Measurements from ENCODE around the gene TADA3. TPM values are rescaled to one million over a fixed set of nuclear protein-coding genes. Genes with fewer than 3 reads are reported as not detected.
A peak's percentile ranks its signal among the peaks of the same experiment; 100 is the strongest.

Gene TADA3
- total RNA-seq, 1 donor from 2014 or later = 47.7 TPM

GRCh38 chr3:9770276-9770812 lies 21.9 kb downstream of the TADA3 start:
- DNase-seq (peak; percentile 94), ATAC-seq (ENCODE audit: poor library complexity) (peak; percentile 55)
- intact Hi-C loops (cut with DNase I) = no loop called here

DNA sequence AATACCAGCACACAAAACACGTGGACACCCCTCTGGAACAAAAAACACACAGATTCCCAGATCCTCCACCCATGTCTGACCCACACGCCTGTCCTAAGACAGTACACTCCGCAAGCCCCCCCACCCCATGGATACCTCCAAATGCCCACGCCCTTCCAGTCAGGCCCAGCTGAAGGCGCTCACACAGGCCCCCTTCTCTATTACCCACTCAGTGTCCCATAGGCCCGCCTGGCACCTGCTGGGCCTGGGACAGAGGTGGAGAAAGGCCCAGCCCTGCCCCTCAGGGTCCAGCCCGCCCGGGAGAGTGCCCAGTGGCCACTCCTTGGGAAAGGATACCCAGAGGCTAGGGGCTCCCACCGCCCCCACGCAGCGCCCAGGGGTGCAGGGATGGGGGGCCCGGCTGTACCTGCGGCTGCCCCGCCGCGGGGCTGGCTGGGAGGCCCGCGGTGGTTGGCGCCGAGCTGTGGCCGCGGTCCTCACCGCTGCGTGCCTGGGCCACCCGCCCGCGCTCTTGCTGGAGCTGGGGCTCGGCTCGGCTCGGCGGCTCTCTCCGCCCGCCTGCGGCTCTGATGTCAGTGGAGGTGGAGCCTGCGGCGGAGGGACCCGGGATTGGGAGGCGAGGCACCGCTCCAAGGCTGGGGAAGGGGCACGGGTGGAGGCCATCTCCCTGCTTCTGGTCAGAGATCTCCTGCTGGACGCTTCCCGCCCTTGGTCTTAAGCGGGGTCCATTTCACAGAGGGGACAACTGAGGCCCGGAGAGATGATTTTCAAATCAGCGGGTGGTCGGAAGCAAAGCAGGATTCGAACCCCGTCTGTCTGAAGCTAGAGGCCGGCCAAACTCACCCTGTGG lies 22.6 kb downstream of the TADA3 start, which contains the start of gene CAMK1:
Gene CAMK1 (minus strand): TSS at position 522 of the 850 bp plus-strand sequence. CDS start 2,198 bp downstream, outside the sequence.
- DNase-seq (peak; percentile 92), ATAC-seq (ENCODE audit: poor library complexity) (peak; percentile 97)
- intact Hi-C loops (cut with DNase I) = no loop called here

- ATAC-seq (ENCODE audit: poor library complexity) (no peak), DNase-seq (no peak)
- intact Hi-C loops (cut with DNase I) = no loop called here
Observed at GRCh38 chr3:9769012-9769411, 23.3 kb downstream of the TADA3 start.

- intact Hi-C loops (cut with DNase I) = no loop called here
- ATAC-seq (ENCODE audit: poor library complexity) (no peak), DNase-seq (no peak)
Observed at GRCh38 chr3:9768141-9768775, 24.0 kb downstream of the TADA3 start.

DNA sequence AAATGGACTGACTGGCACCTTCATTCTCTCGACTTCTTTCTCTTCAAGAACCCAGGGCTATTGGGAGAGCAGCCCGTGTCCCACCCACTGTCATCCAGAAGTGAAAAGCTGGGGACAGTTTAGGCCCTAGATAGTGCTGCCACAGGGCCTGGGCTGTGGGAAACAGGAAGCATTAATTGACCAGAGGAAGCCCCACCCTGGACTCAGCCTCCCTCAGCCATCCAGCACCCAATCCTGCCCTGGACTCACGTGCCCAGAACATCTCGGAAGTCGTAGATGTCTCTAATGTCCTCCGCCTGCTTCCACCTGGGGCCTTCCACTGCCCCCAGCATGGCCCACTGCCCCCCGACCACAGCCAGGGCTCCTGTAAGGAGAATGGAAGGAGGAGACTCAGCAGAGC lies 24.9 kb downstream of the TADA3 start:
- ATAC-seq (ENCODE audit: poor library complexity) (no peak), DNase-seq (peak; percentile 60)
- intact Hi-C loops (cut with DNase I) = no loop called here

- intact Hi-C loops (cut with DNase I) = no loop called here
- ATAC-seq (ENCODE audit: poor library complexity) (no peak), DNase-seq (no peak)
Observed at GRCh38 chr3:9765865-9766264, 26.4 kb downstream of the TADA3 start.

DNA sequence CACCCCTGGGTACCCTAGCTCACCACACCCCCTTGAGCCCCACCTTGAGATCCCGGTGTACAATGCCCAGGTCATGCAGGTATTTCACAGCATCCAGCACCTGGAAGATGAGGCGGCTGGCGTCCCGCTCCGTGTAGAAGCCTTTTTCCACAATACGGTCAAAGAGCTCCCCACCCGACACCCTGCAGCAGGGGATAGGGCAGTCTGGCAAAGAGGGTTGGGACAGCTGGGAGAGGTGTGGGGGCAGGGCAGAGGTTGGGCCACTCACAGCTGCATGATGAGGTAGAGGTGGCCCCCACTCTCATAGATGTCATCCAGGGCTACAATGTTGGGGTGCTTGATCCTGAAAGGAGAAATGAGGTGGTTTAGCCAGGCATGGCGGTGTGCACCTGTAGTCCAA lies 29.4 kb downstream of the TADA3 start:
- no peak for DNase-seq
- ATAC-seq (ENCODE audit: poor library complexity) = no peak
- intact Hi-C loops (cut with DNase I) = no loop called here

- intact Hi-C loops (cut with DNase I) = no loop called here
- DNase-seq (no peak), ATAC-seq (ENCODE audit: poor library complexity) (no peak)
Observed at GRCh38 chr3:9761919-9762318, 30.4 kb downstream of the TADA3 start.

DNA sequence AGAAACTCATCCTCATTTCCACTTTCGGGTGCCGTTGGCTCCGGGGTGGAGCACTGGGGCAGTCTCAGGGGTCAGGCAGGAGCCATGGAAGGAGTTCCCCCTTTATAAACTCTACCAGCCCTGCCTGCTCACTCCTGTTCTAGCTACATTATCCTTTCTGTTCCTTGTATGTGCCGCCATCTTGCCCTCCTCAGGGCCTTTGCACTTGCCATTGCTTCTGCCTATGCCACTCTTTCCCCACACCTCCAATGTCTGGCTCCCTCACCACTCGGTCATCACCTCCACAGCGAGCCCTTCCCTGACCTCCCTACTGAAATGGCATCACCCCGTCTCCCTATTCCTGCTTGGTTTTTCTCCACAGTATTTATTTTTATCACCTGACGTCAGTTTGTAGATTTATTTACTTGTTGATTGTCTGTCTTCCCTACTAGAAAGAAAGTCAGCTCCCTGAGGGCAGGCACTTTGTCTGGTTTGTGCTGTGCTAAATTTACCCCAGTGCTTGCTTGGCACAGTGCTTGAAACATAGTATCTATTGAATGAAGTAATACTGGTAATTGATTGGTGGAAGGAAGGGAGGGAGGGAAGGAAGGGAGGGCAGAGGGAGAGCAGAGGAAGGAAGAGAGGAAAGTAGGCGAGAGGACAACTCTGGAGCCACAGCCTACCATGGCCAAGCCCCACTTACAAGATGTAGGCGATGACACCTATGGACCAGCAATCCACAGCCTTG lies 31.3 kb downstream of the TADA3 start:
- intact Hi-C loops (cut with DNase I) = no loop called here
- no peak for ATAC-seq (ENCODE audit: poor library complexity)

GRCh38 chr3:9757427-9757826 lies 34.8 kb downstream of the TADA3 start:
- intact Hi-C loops (cut with DNase I) = no loop called here
- DNase-seq (no peak), ATAC-seq (ENCODE audit: poor library complexity) (no peak)

More for the DNA sequence above, 31.3 kb downstream of the TADA3 start:
- no peak for DNase-seq

- DNase-seq (no peak), ATAC-seq (ENCODE audit: poor library complexity) (no peak)
- intact Hi-C loops (cut with DNase I) = no loop called here
Observed at GRCh38 chr3:9754678-9755077, 37.6 kb downstream of the TADA3 start.

DNA sequence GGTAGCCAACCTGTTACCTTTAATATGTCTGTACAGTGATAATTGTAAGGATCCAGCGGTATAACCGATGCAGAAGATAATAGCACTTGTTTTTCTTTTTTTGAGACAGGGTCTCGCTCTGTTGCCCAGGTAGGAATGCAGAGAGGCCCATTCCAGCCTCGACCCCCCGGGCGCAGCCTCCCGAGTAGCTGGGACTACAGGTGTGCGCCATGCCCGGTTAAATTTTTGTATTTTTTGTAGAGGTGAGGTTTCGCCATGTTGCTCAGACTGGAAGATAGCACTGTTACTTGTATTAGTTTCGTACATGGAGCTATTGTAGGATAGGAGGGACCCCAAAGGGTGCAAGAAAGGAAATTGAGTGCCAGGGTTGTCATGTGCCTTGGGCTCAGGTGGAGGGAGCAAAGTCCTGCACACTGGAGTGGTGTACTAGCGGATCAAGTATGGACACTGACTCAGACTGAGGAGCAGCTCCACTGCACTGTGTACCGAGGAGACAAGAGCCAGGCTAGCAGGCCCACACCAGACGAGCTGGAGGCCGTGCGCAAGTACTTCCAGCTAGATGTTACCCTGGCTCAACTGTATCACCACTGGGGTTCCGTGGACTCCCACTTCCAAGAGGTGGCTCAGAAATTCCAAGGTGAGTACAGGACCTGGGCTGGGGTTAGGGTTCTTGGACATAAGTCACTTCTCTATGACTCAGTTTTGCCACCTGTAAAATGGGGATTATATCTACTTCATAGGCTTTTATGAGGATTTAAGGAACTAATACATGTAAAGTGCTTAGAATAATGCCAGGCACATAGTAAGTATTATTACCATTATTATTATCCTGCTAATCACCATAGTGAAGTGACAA lies 41.5 kb downstream of the TADA3 start:
- no peak for ATAC-seq (ENCODE audit: poor library complexity)
- intact Hi-C loops (cut with DNase I) = no loop called here
- no peak for DNase-seq

DNA sequence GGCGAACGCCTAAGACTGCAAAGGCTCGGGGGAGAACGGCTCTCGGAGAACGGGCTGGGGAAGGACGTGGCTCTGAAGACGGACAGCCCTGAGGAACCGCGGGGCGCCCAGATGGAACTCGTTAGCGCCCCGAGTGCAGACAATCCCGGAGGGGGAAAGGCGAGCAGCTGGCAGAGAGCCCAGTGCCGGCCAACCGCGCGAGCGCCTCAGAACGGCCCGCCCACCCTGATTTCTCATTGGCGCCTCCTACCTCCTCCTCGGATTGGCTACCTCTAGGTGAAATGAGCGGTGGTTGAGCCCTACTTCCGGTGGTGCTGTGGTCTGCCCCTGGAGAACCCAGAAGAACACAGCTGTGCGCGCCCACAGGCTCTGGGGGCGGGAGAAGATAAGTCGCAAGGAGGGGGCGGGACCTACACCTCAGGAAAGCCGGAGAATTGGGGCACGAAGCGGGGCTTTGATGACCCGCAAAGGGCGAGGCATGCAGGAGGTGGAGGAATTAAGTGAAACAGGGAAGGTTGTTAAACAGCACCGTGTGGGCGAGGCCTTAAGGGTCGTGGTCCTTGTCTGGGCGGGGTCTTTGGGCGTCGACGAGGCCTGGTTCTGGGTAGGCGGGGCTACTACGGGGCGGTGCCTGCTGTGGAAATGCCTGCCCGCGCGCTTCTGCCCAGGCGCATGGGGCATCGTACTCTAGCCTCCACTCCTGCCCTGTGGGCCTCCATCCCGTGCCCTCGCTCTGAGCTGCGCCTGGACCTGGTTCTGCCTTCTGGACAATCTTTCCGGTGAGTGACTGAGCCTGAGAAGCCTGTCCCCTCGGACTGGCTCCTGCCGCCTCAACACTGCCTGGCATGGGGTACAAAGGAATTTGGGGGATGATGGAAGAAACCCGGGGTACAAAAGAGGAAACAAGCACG lies 42.4 kb downstream of the TADA3 start, which contains the start of gene OGG1:
Gene OGG1 (plus strand): TSS at position 308 of the 911 bp plus-strand sequence. CDS start 335 bp downstream, at position 643.
- ATAC-seq (ENCODE audit: poor library complexity) (peak; percentile 97), DNase-seq (peak; percentile 98)
- intact Hi-C loops (cut with DNase I) = no loop called here

GRCh38 chr3:9749296-9749644 lies 43.0 kb downstream of the TADA3 start:
- peak; percentile 3 for ATAC-seq (ENCODE audit: poor library complexity)

GRCh38 chr3:9748031-9748430 lies 44.2 kb downstream of the TADA3 start:
- intact Hi-C loops (cut with DNase I) = no loop called here
- ATAC-seq (ENCODE audit: poor library complexity) (no peak), DNase-seq (no peak)

More at GRCh38 chr3:9749296-9749644, 43.0 kb downstream of the TADA3 start:
- no peak for DNase-seq
- intact Hi-C loops (cut with DNase I) = no loop called here

- ATAC-seq (ENCODE audit: poor library complexity) (no peak), DNase-seq (no peak)
- intact Hi-C loops (cut with DNase I) = no loop called here
Observed at GRCh38 chr3:9747267-9747666, 45.0 kb downstream of the TADA3 start.

GRCh38 chr3:9746330-9746729 lies 45.9 kb downstream of the TADA3 start:
- no peak for ATAC-seq (ENCODE audit: poor library complexity)
- intact Hi-C loops (cut with DNase I) = no loop called here
- no peak for DNase-seq

Data from Right ventricle myocardium superior (tissue), 1 donor.